Stimulated activated CD8-positive, alpha-beta memory T cell treated with anti-CD3 and anti-CD28 coated beads, Interleukin-15, amount 100 ng/mL, for 24 hours (primary cell): Measurements from ENCODE around the gene GOLPH3L.
"Not testable (repeated sequence)": the region's sequence is repeated elsewhere in the genome, so short reads cannot be mapped to it uniquely, and the experiment has no call there.

ENCODE experiments used
- DNase-seq: peaks from one replicate; pipeline ENCODE4 v3.0.0-alpha.2; 2020; ENCODE audit warnings: low read depth

Gene GOLPH3L

DNA sequence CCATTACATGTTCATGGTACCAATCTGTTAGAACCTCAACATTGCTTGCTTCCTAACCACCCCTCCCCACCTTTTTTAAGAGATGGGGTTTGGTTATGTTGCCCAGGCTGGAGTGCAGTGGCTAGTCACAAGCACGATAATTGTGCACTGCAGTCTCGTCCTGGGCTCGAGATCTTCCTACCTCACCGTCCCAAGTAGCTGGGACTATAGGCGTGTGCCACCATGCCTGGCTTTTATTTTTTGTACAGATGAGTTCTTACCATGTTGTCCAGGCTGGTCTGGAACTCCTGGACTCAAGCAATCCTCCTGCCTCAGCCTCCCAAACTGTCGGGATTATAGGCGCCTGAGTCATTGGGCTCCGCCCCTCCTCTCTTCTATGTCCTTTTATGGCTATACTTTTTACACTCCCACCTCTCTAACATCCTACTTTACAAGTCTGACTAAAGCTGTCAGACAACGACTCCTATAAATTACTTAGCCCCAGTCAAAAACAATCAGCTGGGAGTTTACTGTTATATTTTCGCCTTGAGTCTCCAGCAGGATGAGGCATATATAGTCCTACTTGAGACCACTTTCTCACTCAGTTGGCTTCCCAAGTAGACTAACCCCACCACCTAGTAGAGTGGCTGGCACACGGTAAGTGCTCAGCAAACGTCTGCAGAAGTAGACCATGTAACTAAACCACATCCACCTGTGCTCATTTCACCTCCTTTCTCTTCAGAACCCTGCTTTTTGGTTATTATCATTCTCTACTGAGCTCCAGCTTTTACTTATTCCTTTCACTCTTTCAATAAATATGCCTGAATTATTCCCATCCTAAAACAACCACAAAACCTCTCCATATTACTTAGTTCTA is 81.4 kb downstream of the GOLPH3L start:
- no peak for DNase-seq

DNA sequence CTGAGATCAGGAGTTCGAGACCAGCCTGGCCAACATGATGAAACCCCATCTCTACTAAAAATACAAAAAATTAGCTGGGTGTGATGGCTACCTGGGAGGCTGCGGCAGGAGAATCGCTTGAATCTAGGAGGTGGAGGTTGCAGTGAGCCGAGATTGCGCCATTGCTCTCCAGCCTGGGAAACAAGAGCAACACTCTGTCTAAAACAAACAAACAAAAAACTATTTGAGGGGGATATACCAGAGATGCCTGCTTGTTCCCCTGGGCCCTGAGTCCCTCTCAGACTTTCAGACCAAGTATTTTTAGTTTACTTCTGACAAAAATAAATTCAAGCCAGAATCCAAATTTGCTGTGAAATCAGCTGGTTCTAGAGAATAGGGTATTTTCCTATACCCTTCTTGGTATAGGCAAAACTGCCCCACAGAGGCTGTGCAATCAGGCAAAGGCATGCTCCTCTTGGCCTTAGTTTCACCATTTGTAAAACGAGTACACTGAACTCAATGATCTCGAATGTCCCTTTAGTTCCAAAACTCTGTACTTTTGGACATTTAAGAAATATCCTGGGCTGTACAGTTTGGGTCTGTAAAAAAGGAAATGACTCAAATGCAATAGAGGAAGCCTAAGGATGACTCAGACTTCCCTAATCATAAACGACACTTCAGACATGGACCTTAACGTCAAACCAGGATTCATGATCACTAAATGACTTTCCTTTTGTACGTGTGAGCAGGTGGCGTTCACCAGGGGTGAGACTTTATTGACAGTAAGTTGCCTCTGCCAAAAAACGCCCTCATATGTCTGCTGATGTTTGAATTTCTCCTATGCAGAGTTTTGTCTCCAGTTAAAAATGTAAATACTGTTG is 83.7 kb downstream of the GOLPH3L start:
- no peak for DNase-seq

DNA sequence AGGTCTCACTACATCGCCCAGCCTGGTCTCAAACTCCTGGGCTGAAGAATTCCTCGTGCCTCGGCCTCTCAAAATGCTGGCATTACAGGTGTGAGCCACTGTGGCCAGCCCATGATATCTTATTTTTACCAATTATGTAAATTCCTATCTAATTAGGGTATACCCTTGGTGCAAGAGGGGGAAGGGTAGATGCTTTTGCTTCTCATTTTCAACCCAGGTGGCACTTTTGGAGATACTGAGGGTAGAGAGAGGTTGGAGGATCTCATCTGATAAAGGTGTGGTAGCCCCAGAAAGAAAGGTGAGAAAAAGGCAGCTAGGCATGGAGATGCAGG is 85.0 kb downstream of the GOLPH3L start:
- DNase-seq = no peak

DNA sequence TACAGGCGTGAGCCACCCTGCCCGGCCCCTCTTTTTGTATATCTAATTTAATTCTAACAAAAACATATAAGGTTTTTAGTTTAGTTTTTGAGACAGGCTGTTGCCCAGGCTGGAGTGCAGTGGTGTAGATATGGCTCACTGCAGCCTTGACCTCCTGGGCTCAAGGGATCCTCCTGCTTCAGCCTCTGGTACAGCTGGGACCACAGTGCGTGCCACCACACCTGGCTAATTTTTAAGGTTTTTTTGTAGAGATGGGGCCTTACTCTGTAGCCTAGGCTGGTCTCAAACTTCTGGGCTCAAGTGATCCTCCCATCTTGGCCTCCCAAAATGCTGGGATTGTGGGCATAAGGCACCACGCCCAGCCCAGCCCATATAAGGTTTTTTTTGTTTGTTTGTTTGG is 86.4 kb downstream of the GOLPH3L start:
- no peak for DNase-seq

DNA sequence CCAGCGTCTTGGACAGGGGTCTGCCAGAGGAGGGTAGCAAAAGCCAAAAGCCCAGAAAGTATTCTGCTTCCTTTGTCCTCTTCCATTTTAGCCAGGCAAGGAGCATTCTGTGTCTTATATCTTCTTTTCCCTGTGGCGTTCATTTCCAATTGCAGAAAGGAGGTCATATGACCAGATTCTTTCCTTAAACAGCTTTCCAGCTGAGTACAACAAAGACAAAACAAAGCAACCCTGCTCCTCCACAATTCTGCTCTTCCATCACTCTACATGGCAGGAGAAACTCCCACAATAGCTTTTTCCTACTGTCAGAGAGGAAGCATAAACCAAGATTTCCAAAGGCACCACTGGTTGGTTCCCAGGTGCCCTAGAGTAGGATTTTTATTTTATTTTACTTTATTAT is 87.2 kb downstream of the GOLPH3L start:
- no peak for DNase-seq

DNA sequence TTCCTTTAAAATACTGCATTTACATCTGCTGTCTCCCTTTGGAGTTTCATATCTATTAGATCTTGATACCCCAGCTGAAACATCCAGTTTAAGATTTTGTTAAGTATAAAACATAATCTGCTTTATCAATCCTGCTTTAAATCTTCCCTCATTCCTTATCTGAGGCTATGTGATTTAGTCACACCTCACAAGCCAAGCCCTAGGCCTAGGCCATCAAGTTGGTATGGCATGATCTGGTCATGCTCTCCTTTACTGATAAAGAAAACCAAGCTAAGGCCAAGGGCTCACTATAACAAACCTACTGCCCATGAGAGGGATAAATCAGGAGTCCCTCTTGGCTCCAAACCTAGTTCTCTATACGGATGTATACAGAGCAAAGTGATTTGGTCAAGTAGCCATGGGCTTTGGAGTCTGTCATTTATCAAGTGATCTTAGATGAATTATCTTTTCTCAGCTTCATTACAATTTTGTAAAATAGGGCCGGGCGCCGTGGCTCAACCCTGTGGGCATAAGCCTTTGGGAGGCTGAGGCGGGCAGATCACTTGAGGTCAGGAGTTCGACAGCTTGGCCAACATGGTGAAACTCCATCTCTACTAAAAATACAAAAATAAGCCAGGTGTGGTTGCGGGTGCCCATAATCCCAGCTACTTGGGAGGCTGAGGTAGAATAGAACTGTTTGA is 90.4 kb downstream of the GOLPH3L start:
- no peak for DNase-seq

DNA sequence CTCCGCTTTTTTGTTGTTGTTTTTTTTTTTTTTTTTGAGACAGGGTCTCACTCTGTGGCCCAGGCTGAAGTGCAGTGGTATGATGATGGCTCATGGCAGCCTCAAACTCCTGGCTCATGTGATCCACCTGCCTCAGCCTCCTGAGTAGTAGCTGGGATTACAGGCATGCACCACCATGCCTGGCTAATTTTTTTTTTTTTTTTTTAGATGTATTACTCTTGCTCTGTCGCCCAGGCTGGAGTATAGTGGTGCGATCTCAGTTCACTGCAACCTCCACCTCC is 91.6 kb downstream of the GOLPH3L start:
- DNase-seq = not testable (repeated sequence)

DNA sequence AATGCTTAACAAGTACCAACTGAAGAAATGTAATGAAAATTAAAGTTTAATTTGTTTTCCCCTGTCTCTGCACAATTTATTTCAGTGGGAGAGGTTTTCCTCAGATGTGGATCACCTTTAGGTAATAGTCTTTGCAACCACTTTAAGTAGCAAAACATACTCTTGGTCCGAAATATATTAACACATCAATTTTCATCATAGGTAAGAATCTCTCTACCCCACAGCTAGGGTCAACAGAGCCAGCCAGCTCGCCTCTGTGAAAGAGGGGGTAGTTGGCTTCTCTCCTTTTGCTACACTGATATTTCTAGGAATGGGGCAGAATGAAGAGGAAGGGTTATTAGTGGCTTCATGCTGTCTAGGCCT is 92.7 kb downstream of the GOLPH3L start:
- no peak for DNase-seq

DNA sequence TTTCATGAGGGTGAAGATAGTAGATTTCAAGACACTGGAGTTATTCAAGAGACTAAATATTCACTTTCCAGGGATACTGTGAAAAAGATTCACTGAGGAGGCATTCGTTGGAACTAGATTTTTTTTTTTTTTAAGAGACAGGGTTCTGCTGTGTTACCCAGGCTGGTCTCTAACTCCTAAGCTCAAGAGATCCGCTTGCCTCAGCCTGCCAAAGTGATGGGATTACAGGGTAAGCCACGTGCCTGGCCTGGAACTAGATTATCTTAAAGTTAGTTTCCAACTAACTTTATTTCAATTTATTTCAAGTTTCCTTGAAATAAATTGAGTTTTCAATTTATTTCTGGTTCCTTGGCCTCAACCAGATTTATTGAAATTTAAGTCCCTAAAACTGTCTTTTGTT is 93.2 kb downstream of the GOLPH3L start:
- no peak for DNase-seq

DNA sequence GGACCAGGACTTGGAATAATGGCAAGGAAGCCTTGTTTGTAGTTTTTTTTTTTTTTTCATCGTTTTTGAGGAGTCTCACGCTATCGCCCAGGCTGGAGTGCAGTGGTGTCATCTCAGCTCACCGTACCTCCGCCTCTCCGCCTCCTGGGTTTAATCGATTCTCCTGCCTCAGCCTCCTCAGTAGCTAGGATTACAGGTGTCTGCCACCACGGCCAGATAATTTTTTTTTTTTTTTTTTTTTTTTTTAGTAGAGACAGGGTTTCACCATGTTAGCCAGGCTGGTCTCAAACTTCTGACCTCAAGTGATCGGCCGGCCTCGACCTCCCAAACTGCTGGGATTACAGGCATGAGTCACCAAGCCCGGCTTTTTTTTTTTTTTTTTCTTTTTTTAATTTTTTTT is 94.6 kb downstream of the GOLPH3L start:
- not testable (repeated sequence) for DNase-seq

DNA sequence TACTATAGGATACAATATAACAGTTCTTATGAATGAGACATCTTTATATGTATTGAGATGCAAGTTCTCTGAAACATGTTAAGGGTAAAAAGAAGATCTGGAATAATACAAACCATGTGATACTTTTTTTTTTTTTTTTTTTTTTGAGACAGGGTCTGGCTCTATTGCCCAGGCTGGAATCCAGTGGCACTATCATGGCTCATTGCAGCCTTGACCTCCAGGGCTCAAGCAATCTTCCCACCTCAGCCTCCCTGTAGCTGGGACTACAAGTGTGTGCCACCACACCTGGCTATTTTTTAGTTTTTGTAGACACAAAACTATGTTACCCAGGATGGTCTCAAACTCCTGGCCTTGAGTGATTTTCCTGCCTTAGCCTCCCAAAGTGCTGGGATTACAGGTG is 95.4 kb downstream of the GOLPH3L start:
- DNase-seq = no peak

DNA sequence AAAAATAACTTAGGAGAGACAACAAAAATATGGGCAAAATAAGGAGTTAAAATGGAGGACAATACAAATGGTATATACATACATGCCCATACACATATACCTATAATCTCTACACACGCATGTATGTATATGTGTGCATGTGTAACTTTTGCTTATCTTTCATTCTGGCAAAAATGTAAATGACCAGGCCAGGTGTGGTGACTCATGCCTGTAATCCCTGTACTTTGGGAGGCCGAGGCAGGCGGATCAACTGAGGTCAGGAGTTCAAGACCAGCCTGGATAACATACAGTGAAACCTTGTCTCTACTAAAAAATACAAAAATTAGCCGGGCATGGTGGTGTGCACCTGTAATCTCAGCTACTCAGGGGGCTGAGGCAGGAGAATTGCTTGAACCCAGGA is 98.6 kb downstream of the GOLPH3L start:
- DNase-seq = not testable (repeated sequence)

DNA sequence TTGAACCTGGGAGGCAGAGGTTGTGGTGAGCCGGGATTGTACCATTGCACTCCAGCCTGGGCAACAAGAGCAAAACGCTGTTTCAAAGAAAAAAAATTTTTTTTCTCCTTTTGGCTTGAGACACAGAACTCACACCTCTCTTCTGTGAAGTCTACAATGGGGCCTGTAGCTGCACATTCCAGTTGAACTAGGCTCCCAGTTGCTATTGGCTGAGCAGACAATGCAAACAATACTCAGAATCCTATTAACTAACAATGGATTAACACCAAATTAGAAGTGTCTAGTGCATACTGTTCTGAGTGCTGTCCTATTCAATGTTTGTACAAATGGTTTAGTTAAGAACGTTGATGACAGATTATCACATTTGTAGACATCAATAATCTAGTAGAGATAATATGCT is 100.0 kb downstream of the GOLPH3L start:
- no peak for DNase-seq
